GM06990 (cell line): ENCODE data around the gene TBC1D8.

Experiments used
- DNase-seq: peaks from one replicate; pipeline ENCODE4 v3.0.0-alpha.2; 2011; ENCODE audit not compliant: insufficient read length; ENCODE audit errors: extremely low read depth
- H3K27me3 ChIP-seq: replicated peaks from 2 replicates; pipeline ENCODE4 v1.6.0; 2011; ENCODE audit warnings: low read length; ENCODE audit not compliant: control insufficient read depth, insufficient read depth
- H3K36me3 ChIP-seq: 2 replicates; pipeline ENCODE4 v1.5.1; 2011; ENCODE audit warnings: low read length; ENCODE audit not compliant: control insufficient read depth, insufficient read depth
- H3K4me3 ChIP-seq: replicated peaks from 2 replicates; pipeline ENCODE4 v1.5.1; 2011; ENCODE audit warnings: low read depth, mild to moderate bottlenecking, control low read depth, low read length
- TF ChIP-seq, protein P1 (sequence below): IDR thresholded peaks from 2 replicates; pipeline ENCODE4 v1.5.1; 2011; ENCODE audit warnings: low read length, control low read depth, mild to moderate bottlenecking, inconsistent platforms; ENCODE audit not compliant: insufficient read depth, poor library complexity, severe bottlenecking

TBC1D8 gene

DNA sequence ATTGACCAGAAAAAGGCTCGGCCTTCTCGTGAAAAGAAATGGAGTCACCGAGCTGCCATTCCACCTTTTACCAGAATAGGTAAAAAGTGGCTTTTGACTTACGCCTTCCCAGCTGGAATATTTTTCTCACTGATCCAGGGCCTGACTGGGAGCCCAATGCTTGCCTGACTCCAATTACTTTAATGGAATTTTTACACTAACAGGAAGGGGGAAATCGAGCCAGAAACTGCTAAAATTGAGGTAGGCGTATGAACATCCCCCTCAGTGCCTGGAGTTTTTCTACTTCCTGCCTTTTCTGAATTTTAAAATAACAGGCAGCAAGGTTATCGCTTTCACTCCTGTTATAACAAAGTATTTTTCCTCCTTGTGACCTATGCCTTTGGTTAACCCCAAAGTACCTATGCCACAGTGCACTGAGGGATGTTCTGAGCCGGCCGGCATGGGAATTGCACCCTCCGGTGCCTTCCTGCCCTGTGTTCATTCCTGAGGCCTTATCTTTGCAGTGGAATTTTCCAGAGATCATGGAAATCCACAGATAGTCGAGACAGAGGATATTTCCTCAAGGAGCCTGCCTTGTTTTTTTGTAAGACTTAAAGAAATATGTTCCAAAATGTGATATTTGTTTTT lies 167.4 kb downstream of the TBC1D8 start:
- TF ChIP-seq, protein P1, sequence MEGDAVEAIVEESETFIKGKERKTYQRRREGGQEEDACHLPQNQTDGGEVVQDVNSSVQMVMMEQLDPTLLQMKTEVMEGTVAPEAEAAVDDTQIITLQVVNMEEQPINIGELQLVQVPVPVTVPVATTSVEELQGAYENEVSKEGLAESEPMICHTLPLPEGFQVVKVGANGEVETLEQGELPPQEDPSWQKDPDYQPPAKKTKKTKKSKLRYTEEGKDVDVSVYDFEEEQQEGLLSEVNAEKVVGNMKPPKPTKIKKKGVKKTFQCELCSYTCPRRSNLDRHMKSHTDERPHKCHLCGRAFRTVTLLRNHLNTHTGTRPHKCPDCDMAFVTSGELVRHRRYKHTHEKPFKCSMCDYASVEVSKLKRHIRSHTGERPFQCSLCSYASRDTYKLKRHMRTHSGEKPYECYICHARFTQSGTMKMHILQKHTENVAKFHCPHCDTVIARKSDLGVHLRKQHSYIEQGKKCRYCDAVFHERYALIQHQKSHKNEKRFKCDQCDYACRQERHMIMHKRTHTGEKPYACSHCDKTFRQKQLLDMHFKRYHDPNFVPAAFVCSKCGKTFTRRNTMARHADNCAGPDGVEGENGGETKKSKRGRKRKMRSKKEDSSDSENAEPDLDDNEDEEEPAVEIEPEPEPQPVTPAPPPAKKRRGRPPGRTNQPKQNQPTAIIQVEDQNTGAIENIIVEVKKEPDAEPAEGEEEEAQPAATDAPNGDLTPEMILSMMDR: no peak
- no peaks in the 10 kb centered on the region for H3K36me3 ChIP-seq
- H3K27me3 ChIP-seq: no peaks in the 10 kb centered on the region
- no peak overlapping the region for H3K4me3 ChIP-seq
- no peak for DNase-seq

DNA sequence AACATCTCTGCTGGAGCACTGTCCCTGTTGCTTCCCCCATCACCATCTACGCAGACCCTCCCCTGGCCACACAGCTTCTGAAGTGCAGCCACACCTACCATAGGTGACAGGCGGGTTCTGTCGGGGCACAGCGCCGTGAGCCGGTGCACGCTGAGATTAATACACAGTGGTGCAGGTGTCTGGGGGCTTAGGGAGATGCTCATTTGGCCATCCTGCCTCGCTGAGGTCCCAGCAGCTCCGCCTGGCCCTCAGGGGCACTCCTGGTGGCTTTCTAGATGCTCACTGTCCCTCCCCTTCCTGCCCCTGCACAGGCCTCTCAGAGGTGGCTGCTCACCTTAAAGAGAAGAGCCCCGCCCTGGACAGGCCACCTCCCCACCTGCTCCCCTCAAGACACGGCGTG lies 168.0 kb downstream of the TBC1D8 start:
- no peaks in the 10 kb centered on the region for H3K36me3 ChIP-seq
- H3K4me3 ChIP-seq: no peak overlapping the region
- H3K27me3 ChIP-seq: no peaks in the 10 kb centered on the region
- DNase-seq: no peak
- TF ChIP-seq, protein P1: no peak

DNA sequence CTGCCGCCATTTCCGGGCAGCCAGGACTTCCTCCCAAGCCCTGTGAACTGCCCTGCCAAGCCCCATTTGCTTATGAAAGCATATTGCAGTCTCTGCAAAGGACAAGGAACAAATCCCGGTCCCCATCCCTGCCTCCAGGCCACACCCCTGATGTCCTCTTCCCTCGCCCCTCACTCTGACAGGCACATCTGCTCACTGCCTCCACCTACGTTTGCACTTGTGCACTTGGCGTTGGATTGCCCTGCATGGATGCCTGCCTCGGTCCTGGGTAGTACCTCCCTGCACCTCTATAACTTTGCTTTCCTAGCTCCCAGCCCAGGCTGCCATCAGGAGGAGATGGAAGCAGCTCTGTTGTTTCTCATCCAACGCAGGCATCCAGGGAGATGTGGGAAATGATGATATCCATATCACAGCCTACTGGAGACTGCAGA lies 168.7 kb downstream of the TBC1D8 start:
- no peaks in the 10 kb centered on the region for H3K27me3 ChIP-seq
- no peaks in the 10 kb centered on the region for H3K36me3 ChIP-seq
- TF ChIP-seq, protein P1: no peak
- no peak for DNase-seq
- no peak overlapping the region for H3K4me3 ChIP-seq

DNA sequence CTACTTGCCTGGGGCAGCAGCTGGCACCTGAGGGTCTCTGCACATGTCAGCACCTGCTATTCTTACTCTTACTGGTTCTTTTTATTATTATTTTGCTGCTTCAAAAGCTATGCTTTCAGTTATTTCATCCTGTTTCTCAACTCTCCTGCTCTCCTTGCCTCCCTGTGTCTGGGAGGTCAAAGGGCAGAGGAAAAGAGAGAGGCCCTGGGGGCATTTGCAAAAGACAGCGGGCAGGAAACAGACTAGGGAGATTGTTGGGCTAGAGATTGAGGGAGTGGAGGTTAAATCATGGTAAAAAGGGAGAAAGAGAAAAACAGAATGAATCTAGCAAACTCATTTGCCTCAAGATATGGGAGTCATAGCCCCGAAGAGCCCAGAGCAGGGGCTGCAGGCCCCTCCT lies 170.2 kb downstream of the TBC1D8 start:
- Histone ChIP-seq H3K4me3 (no peak overlapping the region), H3K36me3 (no peaks in the 10 kb centered on the region), H3K27me3 (no peaks in the 10 kb centered on the region)
- TF ChIP-seq, protein P1: no peak
- DNase-seq: no peak

DNA sequence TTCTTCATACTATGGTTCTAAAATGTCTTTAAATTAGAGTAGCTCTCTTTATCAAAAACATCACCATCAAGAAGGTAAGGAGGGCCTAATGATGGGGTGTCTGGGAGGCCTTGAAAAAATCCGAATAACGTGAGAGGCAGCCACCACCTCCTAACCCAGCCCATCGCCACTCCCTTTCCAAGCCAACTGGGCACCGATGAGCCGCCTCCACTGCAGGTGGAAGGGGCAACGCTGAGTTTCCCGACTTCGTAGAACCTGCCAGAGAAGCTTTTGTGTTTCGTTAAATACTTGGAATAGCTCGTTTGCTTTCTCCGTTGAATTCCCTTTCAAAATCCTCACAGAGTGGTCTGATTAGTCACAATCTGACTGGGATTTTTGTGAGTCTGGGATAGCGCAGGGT lies 171.1 kb downstream of the TBC1D8 start:
- H3K4me3 ChIP-seq: no peak overlapping the region
- DNase-seq: no peak
- no peaks in the 10 kb centered on the region for H3K36me3 ChIP-seq
- TF ChIP-seq, protein P1: no peak
- no peaks in the 10 kb centered on the region for H3K27me3 ChIP-seq
